ENCODE measurements around the gene PHYHIPL. TPM values are rescaled to one million over a fixed set of nuclear protein-coding genes. Genes with fewer than 3 reads are reported as not detected.
"Not testable (repeated sequence)": the region's sequence is repeated elsewhere in the genome, so short reads cannot be mapped to it uniquely, and the experiment has no call there.

PHYHIPL gene
- total and polyA plus RNA-seq, 7 experiments from 2014 or later = not detected

- Histone ChIP-seq H3K27me3 (ENCODE audit: control insufficient read depth in 2 of 2, insufficient read depth in 2 of 2, low read length in 2 of 2) (no peaks in the 10 kb centered on the region), H3K4me1 (ENCODE audit: control insufficient read depth in 2 of 2, insufficient read depth in 2 of 2, low read length in 2 of 2) (no peaks in the 10 kb centered on the region), H3K4me3 (ENCODE audit: low read length) (no peak overlapping the region), H3K36me3 (ENCODE audit: control insufficient read depth in 2 of 3, insufficient read depth in 3 of 3, low read length in 3 of 3) (no peaks in the 10 kb centered on the region), H3K27ac (ENCODE audit: low read depth, low read length) (no peak overlapping the region), H3K9me3 (ENCODE audit: control insufficient read depth in 2 of 3, low read length in 3 of 3) (no peaks in the 10 kb centered on the region)
- ChIA-PET POLR2A (no interaction called here), CTCF (no interaction called here)
- Mint-ChIP-seq H3K9me3 (peaks cover 0 to 6% (median 0%) of the 10 kb centered on the region in 11 donors), H3K27ac (no peak overlapping the region), H3K4me3 (no peak overlapping the region), H3K4me1 (peaks cover 0 to 1% (median 0%) of the 10 kb centered on the region in 7 donors), H3K27me3 (no peaks in the 10 kb centered on the region), H3K36me3 (no peaks in the 10 kb centered on the region)
- intact Hi-C loops (cut with micrococcal nuclease) = no loop called here
- DNase-seq (no peak), ATAC-seq (no peak)
These were observed 39.9 kb downstream of the PHYHIPL start for GRCh38 chr10:59216178-59216869.

GRCh38 chr10:59222788-59223187 lies 46.3 kb downstream of the PHYHIPL start:
- DNase-seq (no peak), ATAC-seq (no peak)
- H3K27ac ChIP-seq (ENCODE audit: low read depth, low read length) = no peak overlapping the region
- H3K9me3 ChIP-seq (ENCODE audit: control insufficient read depth in 2 of 3, low read length in 3 of 3) = no peaks in the 10 kb centered on the region
- Mint-ChIP-seq H3K4me3 (no peak overlapping the region), H3K9me3 (peaks cover 0 to 4% (median 0%) of the 10 kb centered on the region in 11 donors), H3K27ac (no peak overlapping the region), H3K36me3 (no peaks in the 10 kb centered on the region), H3K4me1 (no peaks in the 10 kb centered on the region), H3K27me3 (no peaks in the 10 kb centered on the region)
- no peaks in the 10 kb centered on the region for H3K27me3 ChIP-seq (ENCODE audit: control insufficient read depth in 2 of 2, insufficient read depth in 2 of 2, low read length in 2 of 2)
- no peaks in the 10 kb centered on the region for H3K4me1 ChIP-seq (ENCODE audit: control insufficient read depth in 2 of 2, insufficient read depth in 2 of 2, low read length in 2 of 2)
- CTCF ChIA-PET = no interaction called here
- H3K36me3 ChIP-seq (ENCODE audit: control insufficient read depth in 2 of 3, insufficient read depth in 3 of 3, low read length in 3 of 3) = no peaks in the 10 kb centered on the region
- H3K4me3 ChIP-seq (ENCODE audit: low read length) = no peak overlapping the region
- POLR2A ChIA-PET = no interaction called here
- intact Hi-C loops (cut with micrococcal nuclease) = no loop called here

GRCh38 chr10:59223597-59223996 lies 47.2 kb downstream of the PHYHIPL start:
- POLR2A ChIA-PET; CTCF ChIA-PET; H3K36me3 ChIP-seq (ENCODE audit: control insufficient read depth in 2 of 3, insufficient read depth in 3 of 3, low read length in 3 of 3); H3K4me3 ChIP-seq (ENCODE audit: low read length); H3K4me1 ChIP-seq (ENCODE audit: control insufficient read depth in 2 of 2, insufficient read depth in 2 of 2, low read length in 2 of 2); H3K4me1 Mint-ChIP-seq; H3K27ac Mint-ChIP-seq; ATAC-seq; H3K4me3 Mint-ChIP-seq; DNase-seq; intact Hi-C loops (cut with micrococcal nuclease); H3K9me3 ChIP-seq (ENCODE audit: control insufficient read depth in 2 of 3, low read length in 3 of 3); H3K27ac ChIP-seq (ENCODE audit: low read depth, low read length); H3K36me3 Mint-ChIP-seq; H3K27me3 ChIP-seq (ENCODE audit: control insufficient read depth in 2 of 2, insufficient read depth in 2 of 2, low read length in 2 of 2); H3K9me3 Mint-ChIP-seq; H3K27me3 Mint-ChIP-seq: not testable (repeated sequence)

GRCh38 chr10:59225211-59225610 lies 48.8 kb downstream of the PHYHIPL start:
- intact Hi-C loops (cut with micrococcal nuclease) = no loop called here
- H3K36me3 ChIP-seq (ENCODE audit: control insufficient read depth in 2 of 3, insufficient read depth in 3 of 3, low read length in 3 of 3) = no peaks in the 10 kb centered on the region
- Mint-ChIP-seq H3K27me3 (no peaks in the 10 kb centered on the region), H3K9me3 (peaks cover 0 to 5% (median 0%) of the 10 kb centered on the region in 11 donors), H3K4me1 (no peaks in the 10 kb centered on the region), H3K4me3 (no peak overlapping the region), H3K36me3 (no peaks in the 10 kb centered on the region), H3K27ac (no peak overlapping the region)
- H3K27me3 ChIP-seq (ENCODE audit: control insufficient read depth in 2 of 2, insufficient read depth in 2 of 2, low read length in 2 of 2) = no peaks in the 10 kb centered on the region
- ATAC-seq (no peak), DNase-seq (no peak)
- H3K4me1 ChIP-seq (ENCODE audit: control insufficient read depth in 2 of 2, insufficient read depth in 2 of 2, low read length in 2 of 2) = no peaks in the 10 kb centered on the region
- ChIA-PET CTCF (no interaction called here), POLR2A (no interaction called here)
- no peak overlapping the region for H3K27ac ChIP-seq (ENCODE audit: low read depth, low read length)
- H3K9me3 ChIP-seq (ENCODE audit: control insufficient read depth in 2 of 3, low read length in 3 of 3) = no peaks in the 10 kb centered on the region
- no peak overlapping the region for H3K4me3 ChIP-seq (ENCODE audit: low read length)

GRCh38 chr10:59227136-59227673 lies 50.8 kb downstream of the PHYHIPL start:
- Mint-ChIP-seq H3K27ac (no peak overlapping the region), H3K4me1 (no peaks in the 10 kb centered on the region), H3K36me3 (no peaks in the 10 kb centered on the region), H3K27me3 (no peaks in the 10 kb centered on the region), H3K9me3 (peaks cover 0 to 5% (median 0%) of the 10 kb centered on the region in 11 donors), H3K4me3 (no peak overlapping the region)
- Histone ChIP-seq H3K4me1 (ENCODE audit: control insufficient read depth in 2 of 2, insufficient read depth in 2 of 2, low read length in 2 of 2) (no peaks in the 10 kb centered on the region), H3K4me3 (ENCODE audit: low read length) (no peak overlapping the region), H3K36me3 (ENCODE audit: control insufficient read depth in 2 of 3, insufficient read depth in 3 of 3, low read length in 3 of 3) (no peaks in the 10 kb centered on the region), H3K27ac (ENCODE audit: low read depth, low read length) (no peak overlapping the region), H3K9me3 (ENCODE audit: control insufficient read depth in 2 of 3, low read length in 3 of 3) (no peaks in the 10 kb centered on the region), H3K27me3 (ENCODE audit: control insufficient read depth in 2 of 2, insufficient read depth in 2 of 2, low read length in 2 of 2) (no peaks in the 10 kb centered on the region)
- DNase-seq (no peak), ATAC-seq (no peak)
- intact Hi-C loops (cut with micrococcal nuclease) = no loop called here
- ChIA-PET CTCF (no interaction called here), POLR2A (no interaction called here)

GRCh38 chr10:59229441-59229840 lies 53.0 kb downstream of the PHYHIPL start:
- DNase-seq (no peak), ATAC-seq (no peak)
- no peak overlapping the region for H3K4me3 Mint-ChIP-seq
- Histone ChIP-seq H3K4me3 (ENCODE audit: low read length) (no peak overlapping the region), H3K9me3 (ENCODE audit: control insufficient read depth in 2 of 3, low read length in 3 of 3) (no peaks in the 10 kb centered on the region), H3K36me3 (ENCODE audit: control insufficient read depth in 2 of 3, insufficient read depth in 3 of 3, low read length in 3 of 3) (no peaks in the 10 kb centered on the region), H3K27ac (ENCODE audit: low read depth, low read length) (no peak overlapping the region), H3K4me1 (ENCODE audit: control insufficient read depth in 2 of 2, insufficient read depth in 2 of 2, low read length in 2 of 2) (no peaks in the 10 kb centered on the region), H3K27me3 (ENCODE audit: control insufficient read depth in 2 of 2, insufficient read depth in 2 of 2, low read length in 2 of 2) (no peaks in the 10 kb centered on the region)
- H3K27ac Mint-ChIP-seq = no peak overlapping the region
- H3K4me1 Mint-ChIP-seq = no peaks in the 10 kb centered on the region
- no peaks in the 10 kb centered on the region for H3K27me3 Mint-ChIP-seq
- ChIA-PET CTCF (no interaction called here), POLR2A (no interaction called here)
- peaks cover 0 to 9% (median 0%) of the 10 kb centered on the region in 11 donors for H3K9me3 Mint-ChIP-seq
- intact Hi-C loops (cut with micrococcal nuclease) = no loop called here
- H3K36me3 Mint-ChIP-seq = no peaks in the 10 kb centered on the region

- peaks cover 0 to 9% (median 0%) of the 10 kb centered on the region in 11 donors for H3K9me3 Mint-ChIP-seq
These were observed 57.8 kb downstream of the PHYHIPL start for GRCh38 chr10:59234194-59234593.

More at GRCh38 chr10:59234194-59234593, 57.8 kb downstream of the PHYHIPL start:
- no peaks in the 10 kb centered on the region for H3K4me1 ChIP-seq (ENCODE audit: control insufficient read depth in 2 of 2, insufficient read depth in 2 of 2, low read length in 2 of 2)
- no peak overlapping the region for H3K4me3 ChIP-seq (ENCODE audit: low read length)
- no peak for ATAC-seq
- DNase-seq = no peak
- Mint-ChIP-seq H3K36me3 (no peaks in the 10 kb centered on the region), H3K4me1 (no peaks in the 10 kb centered on the region), H3K4me3 (no peak overlapping the region), H3K27me3 (no peaks in the 10 kb centered on the region), H3K27ac (no peak overlapping the region)
- POLR2A ChIA-PET = no interaction called here
- H3K27ac ChIP-seq (ENCODE audit: low read depth, low read length) = no peak overlapping the region
- no peaks in the 10 kb centered on the region for H3K27me3 ChIP-seq (ENCODE audit: control insufficient read depth in 2 of 2, insufficient read depth in 2 of 2, low read length in 2 of 2)
- H3K9me3 ChIP-seq (ENCODE audit: control insufficient read depth in 2 of 3, low read length in 3 of 3) = no peaks in the 10 kb centered on the region
- CTCF ChIA-PET = no interaction called here
- intact Hi-C loops (cut with micrococcal nuclease) = no loop called here
- H3K36me3 ChIP-seq (ENCODE audit: control insufficient read depth in 2 of 3, insufficient read depth in 3 of 3, low read length in 3 of 3) = no peaks in the 10 kb centered on the region
